Measurements from ENCODE around the gene PTPN4.

GRCh38 chr2:119719261-119719627 is 40.5 kb upstream of the PTPN4 start:
- no peak for TF ChIP-seq SPI1 (IDR thresholded peaks at IDR 0.05; ENCODE audit: borderline replicate concordance, low read depth)
- TF ChIP-seq POLR2AphosphoS5 (IDR thresholded peaks at IDR 0.05; ENCODE audit: low read depth) = no peak
- TF ChIP-seq CTCF (IDR thresholded peaks at IDR 0.05; ENCODE audit: insufficient read depth, low read length) = no peak
- TF ChIP-seq GABPA (IDR thresholded peaks at IDR 0.05; ENCODE audit: low read depth) = no peak
